Left ventricle myocardium inferior (tissue), 1 donor: Measurements from ENCODE around the gene ARHGEF10L. TPM values are rescaled to one million over a fixed set of nuclear protein-coding genes. Genes with fewer than 3 reads are reported as not detected.

Experiments used
- DNase-seq: peaks from one replicate; pipeline ENCODE4 v3.0.0-alpha.2; 2020
- H3K27ac ChIP-seq: fragments of 200-600 bp; replicated peaks from 2 replicates; pipeline ENCODE4 v1.8.0; 2021
- H3K27me3 ChIP-seq: fragments of 200-600 bp; 2 replicates; pipeline ENCODE4 v1.8.0; 2021; ENCODE audit warnings: low read depth
- H3K36me3 ChIP-seq: fragments of 200-600 bp; 2 replicates; pipeline ENCODE4 v1.8.0; 2021
- H3K4me1 ChIP-seq: fragments of 200-600 bp; 2 replicates; pipeline ENCODE4 v1.8.0; 2021
- H3K4me3 ChIP-seq: fragments of 200-600 bp; 2 replicates; pipeline ENCODE4 v1.8.0; 2021; ENCODE audit warnings: mild to moderate bottlenecking, moderate library complexity
- H3K9me3 ChIP-seq: fragments of 200-600 bp; replicated peaks from 2 replicates; pipeline ENCODE4 v1.8.0; 2021
- intact Hi-C: fragments of 100-400 bp; cut with micrococcal nuclease; formaldehyde crosslinking; loops from one replicate; pipeline ENCODE4 v1.11.0; 2022
- total RNA-seq: library from RNA; stranded (reverse); fragmentation: NEBNext Ultra II Directional; extraction: Animal tissue kit (Norgen Biotek cat#: 25700); gene quantifications from one replicate; pipeline ENCODE4 v1.2.1, GENCODE V29; 2021
- TF ChIP-seq, protein P1 (sequence below): fragments of 200-600 bp; IDR thresholded peaks from 2 replicates; pipeline ENCODE4 v1.8.0; 2021; ENCODE audit warnings: antibody characterized with exemption, mild to moderate bottlenecking, borderline replicate concordance
- donor health status: DM: no; HTN: yes; CAD: no; lungs with severe emphysema.

ARHGEF10L gene
- total RNA-seq, 1 donor from 2014 or later: 59.1 TPM

DNA sequence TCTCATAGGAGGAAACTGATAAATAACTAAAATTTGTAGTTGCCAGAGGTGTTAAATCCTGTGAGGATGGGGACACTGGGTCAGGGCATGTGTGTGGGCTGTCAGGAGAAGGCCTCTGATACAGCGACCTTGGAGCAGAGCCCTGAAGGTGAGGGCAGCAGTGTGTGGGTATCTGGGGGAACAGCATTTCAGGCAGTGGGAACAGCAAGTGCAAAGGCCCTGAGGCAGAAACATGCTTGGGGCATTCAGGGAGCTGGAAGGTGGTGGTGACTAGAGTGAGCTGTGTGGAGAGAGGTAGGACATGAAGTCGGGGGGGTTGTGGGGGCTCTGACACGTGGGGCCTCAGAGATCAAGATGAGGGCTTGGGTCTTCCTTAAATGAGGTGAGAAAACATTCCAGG is 30.7 kb downstream of the ARHGEF10L start:
- intact Hi-C loops: no loop called here
- peaks cover 100% of the 10 kb centered on the region for H3K4me1 ChIP-seq
- no peak overlapping the region for H3K4me3 ChIP-seq
- TF ChIP-seq, protein P1, sequence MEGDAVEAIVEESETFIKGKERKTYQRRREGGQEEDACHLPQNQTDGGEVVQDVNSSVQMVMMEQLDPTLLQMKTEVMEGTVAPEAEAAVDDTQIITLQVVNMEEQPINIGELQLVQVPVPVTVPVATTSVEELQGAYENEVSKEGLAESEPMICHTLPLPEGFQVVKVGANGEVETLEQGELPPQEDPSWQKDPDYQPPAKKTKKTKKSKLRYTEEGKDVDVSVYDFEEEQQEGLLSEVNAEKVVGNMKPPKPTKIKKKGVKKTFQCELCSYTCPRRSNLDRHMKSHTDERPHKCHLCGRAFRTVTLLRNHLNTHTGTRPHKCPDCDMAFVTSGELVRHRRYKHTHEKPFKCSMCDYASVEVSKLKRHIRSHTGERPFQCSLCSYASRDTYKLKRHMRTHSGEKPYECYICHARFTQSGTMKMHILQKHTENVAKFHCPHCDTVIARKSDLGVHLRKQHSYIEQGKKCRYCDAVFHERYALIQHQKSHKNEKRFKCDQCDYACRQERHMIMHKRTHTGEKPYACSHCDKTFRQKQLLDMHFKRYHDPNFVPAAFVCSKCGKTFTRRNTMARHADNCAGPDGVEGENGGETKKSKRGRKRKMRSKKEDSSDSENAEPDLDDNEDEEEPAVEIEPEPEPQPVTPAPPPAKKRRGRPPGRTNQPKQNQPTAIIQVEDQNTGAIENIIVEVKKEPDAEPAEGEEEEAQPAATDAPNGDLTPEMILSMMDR: no peak
- peak overlapping the region; percentile 96 for H3K27ac ChIP-seq
- no peaks in the 10 kb centered on the region for H3K36me3 ChIP-seq
- no peaks in the 10 kb centered on the region for H3K9me3 ChIP-seq
- no peak for DNase-seq
- no peaks in the 10 kb centered on the region for H3K27me3 ChIP-seq

DNA sequence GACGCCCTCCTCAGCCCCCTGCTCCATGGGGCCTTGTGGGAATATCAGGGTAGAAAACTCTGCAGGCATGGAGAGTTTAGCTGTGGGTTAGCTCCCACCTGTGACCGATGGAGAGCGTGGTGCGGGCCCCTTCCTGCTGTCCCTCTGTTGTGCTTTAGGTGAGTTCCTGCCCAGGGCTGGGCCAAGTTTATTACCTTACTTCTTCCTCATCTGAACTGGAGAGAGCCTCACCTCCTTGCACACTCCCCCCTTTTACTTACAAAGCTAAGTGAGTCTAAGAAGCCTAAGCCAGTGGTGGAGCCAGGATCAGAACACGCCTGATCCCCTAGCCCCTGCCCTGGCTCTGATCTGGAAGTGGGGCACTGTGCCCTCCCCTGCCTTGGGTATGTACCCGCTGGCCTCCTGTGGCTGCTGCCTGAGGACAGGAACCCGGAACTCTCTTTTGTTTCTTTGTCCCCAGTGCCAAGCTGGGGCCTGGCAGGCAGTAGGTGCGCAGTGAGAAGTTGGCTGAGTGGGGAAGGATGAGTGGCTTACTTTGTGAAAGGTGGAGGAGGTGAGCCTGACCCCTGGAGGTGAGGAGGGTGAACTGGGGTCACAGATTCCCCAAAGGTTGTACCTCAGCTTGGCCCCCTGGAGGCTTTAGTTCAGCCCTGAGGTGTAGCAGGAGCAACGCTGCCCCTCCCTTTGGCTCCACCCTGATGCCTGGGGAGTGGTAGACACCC is 32.9 kb downstream of the ARHGEF10L start:
- TF ChIP-seq, protein P1: peak; percentile 7
- intact Hi-C loops: no loop called here
- Histone ChIP-seq H3K36me3 (no peaks in the 10 kb centered on the region), H3K4me3 (no peak overlapping the region), H3K27ac (peak overlapping the region; percentile 61), H3K4me1 (peaks cover 89% of the 10 kb centered on the region), H3K9me3 (no peaks in the 10 kb centered on the region), H3K27me3 (no peaks in the 10 kb centered on the region)
- no peak for DNase-seq

- TF ChIP-seq, protein P1: no peak
- intact Hi-C loops: no loop called here
- DNase-seq: no peak
- Histone ChIP-seq H3K27me3 (no peaks in the 10 kb centered on the region), H3K9me3 (no peaks in the 10 kb centered on the region), H3K27ac (peak overlapping the region; percentile 61), H3K4me3 (no peak overlapping the region), H3K4me1 (peaks cover 78% of the 10 kb centered on the region), H3K36me3 (no peaks in the 10 kb centered on the region)
Measured at GRCh38 chr1:17573518-17574041, 34.1 kb downstream of the ARHGEF10L start.

DNA sequence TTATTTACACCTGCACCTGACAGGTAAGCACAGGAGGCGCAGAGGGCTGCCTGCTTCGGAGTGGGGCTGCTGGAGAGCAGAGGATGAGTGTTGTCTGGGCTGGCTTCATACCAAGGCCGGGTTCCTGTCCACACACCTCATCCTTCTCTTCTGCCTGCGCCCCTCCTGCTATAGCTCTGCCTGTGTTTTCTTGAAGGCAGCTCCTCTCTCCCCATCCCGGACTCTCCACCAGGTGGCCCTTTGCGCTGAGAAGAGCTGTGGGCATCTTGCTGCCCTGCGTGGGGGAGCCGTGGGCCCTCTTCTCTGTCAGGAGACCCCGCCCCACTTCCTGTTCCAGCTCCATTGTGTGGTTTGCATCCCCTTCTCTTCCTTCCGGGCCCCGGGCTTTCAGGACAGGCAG is 35.0 kb downstream of the ARHGEF10L start:
- no peak overlapping the region for H3K4me3 ChIP-seq
- peaks cover 68% of the 10 kb centered on the region for H3K4me1 ChIP-seq
- intact Hi-C loops: no loop called here
- no peak for DNase-seq
- TF ChIP-seq, protein P1: peak; percentile 35
- H3K9me3 ChIP-seq: no peaks in the 10 kb centered on the region
- H3K27ac ChIP-seq: peak overlapping the region; percentile 61
- H3K36me3 ChIP-seq: no peaks in the 10 kb centered on the region
- no peaks in the 10 kb centered on the region for H3K27me3 ChIP-seq

DNA sequence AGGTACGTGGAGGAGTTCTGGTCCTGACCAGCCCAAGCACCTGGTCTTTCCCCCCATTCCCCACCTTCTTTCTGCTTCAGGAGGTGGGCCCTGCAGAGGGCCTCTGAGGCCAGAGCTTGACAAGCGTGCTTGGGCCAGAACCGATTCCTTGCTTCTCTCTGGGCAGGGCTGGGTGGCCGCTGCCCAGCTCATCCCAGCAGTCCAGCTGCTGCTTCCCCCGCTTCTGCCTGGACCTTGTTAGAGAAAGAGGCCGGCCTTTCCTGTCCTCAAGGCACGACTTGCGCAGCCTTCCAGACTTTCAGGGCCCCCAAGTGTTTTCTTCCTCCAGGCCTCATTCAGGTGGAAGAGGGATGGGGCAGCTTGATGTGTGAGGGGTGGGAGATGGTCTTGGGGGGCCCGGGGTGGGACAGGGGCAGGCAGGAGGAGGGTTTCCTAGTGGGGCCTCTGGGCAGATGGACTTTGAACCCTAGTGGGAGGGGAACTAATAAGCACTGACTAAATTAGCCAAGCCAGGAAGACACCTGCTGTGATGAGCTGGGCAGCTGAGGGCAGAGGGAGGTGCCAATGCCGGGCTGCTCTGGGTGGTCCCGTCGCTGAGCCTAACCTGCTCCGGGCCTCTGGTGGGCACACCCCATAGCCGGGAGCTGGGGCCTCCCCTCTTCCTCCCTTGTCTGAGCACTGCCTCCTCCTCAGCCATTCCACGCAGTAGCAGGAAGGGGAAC is 36.5 kb downstream of the ARHGEF10L start:
- Histone ChIP-seq H3K27ac (peak overlapping the region; percentile 61), H3K9me3 (no peaks in the 10 kb centered on the region), H3K27me3 (no peaks in the 10 kb centered on the region), H3K4me3 (no peak overlapping the region), H3K4me1 (peaks cover 54% of the 10 kb centered on the region), H3K36me3 (no peaks in the 10 kb centered on the region)
- TF ChIP-seq, protein P1: no peak
- no peak for DNase-seq
- intact Hi-C loops: no loop called here
